ENCODE results near the gene ETS1.

ETS1 gene

DNA sequence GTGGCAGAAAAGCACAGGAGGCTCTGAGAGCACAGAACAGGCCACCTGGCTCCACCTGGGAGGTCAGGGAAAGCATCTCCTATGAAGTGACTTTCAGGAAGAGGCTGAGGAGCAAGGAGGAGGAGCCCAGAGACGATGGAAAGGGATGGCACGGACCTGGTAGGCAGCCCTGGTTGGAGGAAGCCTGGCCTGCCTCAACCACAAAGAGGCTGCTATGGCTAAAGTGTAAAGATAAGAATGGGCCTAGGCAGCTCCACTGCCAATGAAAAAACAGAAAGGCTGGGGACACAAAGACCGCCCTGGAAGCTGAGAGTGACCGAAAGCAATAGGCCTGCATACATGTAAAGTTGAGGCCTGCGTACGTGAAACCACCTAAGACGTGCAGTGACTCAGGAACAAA is 31.2 kb upstream of the ETS1 start:
- no peak for DNase-seq

DNA sequence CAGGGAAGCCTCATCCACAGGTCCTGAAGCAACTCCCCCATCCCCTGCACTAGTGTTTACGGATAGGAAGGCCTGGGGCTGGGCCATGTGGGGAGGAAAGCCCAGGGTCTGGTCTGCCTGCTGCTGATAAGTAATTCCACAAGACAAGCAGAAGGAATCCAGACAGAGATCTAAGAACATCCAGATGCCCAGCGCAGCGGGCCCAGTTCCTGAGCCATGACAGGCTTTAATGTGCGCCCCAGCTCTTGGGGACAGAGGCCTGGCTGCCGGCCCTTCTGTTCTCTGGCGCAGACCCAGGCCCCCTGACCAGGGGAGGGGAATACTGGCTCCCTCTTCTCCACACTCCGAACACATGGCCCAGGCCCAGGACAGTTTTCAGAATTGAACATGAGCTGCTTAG is 28.8 kb upstream of the ETS1 start:
- no peak for DNase-seq

DNA sequence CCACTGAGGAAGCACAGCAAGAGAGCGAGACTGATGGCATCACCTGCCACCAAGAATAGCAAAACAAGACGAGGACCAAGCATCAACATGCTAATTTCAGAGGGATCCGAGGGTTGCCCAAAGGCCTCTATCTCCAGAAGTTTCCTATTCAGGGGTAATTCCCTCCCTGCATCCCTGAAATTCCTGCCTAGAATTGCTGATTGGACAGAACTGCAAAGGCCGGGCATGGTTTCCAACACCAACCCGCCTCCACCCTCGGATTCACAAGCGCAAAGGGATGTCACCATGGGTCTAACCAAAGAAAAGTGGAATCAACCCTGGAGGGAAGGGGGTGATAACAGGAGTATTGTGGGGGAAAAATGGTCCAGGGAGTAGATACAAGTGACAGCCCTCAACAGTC is 28.3 kb upstream of the ETS1 start:
- DNase-seq, result no peak

DNA sequence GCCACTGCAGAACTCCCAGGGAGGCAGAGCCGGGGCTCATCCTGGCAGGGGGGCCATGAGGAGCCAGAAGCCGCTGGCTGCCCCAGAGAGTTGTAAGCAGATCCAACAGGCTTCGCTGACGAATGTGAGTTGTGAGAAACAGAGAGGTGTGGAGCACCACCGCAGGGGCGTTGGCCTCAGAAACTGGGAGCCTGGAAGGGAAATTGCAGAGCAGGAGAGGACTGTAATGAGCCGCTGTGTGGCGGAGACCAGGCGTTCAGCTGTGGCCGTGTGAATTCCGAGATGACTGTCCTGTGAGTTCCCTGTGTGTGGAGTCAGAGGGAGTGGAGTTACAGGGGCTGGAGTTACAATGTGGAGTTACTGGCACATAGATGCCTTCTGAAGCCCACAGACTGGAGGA is 27.7 kb upstream of the ETS1 start:
- no peak for DNase-seq

DNA sequence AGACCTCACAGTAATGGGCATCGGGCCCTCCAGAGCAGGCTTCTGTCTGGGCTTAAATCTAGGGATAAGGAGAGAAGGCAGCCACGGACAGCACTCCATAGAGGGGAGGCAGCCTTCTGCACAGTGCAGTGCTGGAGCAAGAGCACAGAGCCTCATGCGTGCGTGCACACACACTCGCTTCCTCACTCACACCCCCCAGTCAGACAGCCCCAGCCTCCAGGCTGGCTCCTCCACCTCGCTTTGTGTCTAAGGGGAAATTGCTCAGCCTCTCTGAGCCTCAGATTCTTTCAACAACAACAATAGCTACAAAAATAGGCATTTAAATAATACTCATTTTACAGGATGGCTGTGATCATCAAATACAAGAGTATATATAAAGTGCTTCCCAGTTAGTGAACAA is 26.7 kb upstream of the ETS1 start:
- no peak for DNase-seq

DNA sequence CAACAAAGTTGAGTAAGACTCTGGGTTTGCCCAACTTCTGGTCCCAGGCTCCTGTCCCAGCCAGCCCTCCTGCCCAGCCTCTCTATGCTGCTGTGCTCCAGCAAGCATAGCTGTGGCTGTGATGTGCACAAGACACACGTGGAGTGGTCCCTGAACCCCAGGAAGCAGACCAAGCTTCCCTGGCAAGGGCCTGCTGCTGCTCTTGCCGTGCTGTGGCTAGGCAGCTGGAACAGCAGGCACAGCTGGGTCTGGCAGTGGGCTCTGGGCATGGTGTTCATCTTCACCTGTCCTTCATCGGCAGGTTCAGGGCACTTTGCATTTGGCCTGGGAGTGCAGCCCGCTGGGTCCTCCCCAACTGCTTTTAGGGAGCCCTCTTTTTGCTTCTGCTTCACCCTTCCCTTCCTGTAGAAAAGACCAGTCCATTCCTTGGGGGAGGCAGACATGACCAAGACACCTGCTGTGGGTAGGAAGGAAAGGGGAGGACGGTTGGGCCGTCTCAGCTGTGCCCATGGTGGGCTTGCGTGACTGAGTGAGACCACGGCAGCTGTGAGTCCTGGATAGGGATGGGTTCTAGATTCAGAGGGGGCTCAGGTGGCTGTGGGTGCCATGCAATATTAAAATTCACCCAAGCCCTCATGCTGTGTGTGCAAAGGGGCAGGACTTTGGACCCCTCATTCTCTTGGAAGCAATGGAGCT is 26.1 kb upstream of the ETS1 start:
- no peak for DNase-seq

DNA sequence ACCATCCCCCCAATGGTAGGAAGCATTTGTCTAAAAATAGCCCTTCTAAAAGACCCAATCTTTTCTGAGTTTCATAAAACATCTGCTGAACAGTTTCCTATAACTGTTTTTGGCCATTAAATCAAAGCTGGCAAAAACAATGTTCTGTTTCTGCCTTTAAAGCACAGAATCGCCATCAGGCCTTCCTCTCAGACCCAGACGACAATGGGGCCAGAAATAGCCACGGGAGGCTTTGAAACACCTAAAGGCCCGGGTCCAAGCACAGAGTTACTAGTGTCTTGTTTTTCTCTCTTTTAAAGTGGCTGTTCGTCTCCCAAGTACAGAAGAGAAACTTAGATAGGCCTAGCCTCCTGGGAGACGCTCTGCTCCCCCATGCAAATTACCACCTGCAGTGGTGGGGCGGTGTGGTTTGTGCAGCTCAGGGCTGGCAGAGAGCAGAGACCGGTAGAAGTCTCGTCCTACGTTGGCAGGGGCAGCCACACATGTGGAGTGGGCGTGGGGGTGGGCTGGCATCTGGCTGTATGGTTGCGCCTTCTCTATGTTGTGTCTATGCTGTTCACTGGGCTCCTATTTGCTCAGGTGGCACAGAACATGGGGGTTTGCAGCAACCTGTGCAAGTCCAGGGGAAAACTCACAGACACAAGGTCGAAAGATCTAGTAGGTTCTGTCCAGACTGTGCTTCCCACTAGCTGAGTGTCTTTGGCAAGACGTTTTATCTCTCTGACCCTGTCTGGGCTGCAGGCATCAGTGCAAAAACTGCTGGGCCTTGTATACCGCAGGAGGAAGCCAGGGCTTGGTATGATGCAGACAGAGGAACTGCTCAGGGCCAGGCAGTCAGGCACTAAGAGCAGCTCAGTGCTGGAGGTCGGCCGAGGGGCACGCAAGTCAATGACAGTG is 23.6 kb upstream of the ETS1 start:
- DNase-seq, result no peak

DNA sequence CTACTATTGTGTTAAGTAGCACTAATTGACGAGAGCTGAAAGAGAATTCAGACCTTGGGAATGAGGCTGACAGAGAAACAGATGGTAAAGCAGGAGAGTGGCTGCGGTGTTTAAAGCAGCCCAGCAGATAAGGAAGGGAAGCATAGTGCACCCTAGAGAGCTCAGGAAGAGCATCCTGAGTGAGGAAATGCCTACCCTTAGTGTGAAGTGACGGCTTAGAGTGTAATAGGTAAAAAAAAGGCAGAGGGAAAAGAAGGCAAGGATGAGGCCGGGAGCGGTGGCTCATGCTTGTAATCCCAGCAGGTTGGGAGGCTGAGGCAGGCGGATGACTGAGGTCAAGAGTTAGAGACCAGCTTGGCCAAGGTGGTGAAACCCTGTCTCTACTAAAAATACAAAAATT is 22.4 kb upstream of the ETS1 start:
- DNase-seq, result no peak

DNA sequence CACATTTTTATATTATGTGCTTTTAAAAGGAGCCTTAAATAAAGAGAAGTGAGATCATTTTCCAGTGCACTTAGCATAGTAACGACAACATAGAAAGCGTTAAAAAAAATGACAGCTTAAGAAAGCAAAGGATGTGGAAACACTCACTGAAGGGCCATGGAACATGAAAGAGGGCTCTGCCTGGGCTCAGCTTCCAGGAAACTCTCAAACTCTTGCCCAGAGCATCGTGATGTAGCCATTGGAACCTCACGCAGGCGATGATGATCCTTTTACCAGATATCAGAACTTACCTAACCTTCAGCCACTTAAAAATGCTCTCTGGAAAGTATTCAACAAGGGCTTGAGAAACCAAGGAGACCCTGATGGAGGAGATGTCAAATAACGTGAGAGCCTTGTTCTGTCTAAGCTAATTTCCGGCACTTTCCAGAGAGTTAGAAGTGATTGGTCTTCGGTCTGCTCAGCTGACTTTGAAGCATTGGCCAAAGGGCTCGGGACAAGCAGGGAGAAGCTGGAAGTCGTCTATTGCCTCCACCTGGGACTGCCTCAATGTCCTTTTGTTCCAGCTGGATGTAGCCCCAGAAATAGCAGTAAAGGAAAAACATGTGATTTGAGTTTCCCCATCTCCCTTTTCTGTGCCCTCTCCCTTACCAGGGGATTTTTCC is 21.5 kb upstream of the ETS1 start:
- DNase-seq, result no peak

DNA sequence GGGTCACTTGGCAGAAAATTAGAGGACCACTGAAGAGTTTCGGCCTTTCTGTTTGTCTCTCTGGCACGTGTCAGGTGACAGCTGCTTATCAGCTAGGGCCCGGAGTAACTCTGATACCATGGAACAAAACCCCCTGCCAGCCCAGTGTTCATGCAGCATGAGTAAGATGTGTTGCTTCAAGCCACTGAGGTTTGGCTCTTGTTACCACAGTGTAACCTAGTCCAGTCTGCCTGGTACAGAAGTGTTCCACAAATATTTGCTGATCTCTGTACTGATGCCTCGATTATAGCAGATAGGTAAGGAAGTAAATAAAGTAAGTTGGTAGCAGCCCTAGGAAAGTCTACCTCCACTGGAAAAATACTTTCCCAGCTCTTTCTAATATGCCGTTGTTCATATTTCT is 20.5 kb upstream of the ETS1 start:
- DNase-seq, result no peak

DNA sequence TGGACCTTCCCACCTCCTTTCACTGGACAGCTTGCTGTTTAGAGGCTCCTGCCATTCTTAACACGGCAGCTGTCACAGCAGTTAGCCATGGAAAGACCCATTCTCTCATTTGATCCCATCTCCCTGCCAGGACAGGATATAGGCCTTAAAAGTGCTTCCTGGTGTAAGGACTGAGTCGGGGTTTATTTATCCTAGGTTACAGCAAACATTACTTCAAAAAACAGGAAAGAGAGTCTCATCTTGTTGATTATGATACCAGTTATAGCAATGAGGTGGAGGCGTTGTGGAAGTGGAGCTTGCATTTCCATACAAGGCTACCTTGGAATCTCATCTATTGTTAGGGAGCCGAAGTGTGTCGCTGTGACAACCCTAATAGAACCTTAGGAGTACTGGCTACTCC is 17.4 kb upstream of the ETS1 start:
- peak; percentile 21 to 66 for DNase-seq

DNA sequence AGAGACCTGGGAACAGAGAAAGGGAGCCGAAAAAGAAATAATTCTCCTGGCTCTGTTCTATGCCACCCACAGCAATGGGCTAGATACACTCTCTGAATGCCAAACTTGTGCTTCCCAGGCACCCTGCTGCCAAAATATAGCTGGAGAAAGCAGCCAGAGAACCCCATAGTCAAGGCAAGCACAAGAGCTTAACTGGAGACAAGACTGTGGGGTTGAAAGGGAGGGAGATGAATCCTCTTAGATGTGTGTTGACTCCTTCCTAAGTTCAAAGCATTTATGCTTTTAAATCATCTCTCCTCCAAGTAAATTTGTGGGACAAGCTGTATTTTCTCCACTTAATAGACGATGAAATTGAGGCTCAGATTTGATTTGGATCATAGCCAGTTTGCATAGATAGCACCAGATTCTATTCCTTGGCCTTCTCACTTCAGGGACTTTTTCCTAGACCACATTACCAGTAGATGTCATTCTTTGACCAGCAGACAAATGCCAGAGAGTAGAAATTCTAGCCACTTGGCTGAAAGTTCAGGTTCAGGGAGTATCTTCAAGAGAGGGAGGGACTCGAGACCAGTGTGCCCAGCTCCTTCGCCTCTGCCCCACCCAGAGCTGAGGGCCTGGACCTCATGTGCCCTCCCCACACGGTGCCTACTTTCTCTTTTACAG is 16.5 kb upstream of the ETS1 start:
- DNase-seq, result peak in 1 of 2 experiments; percentile 26

DNA sequence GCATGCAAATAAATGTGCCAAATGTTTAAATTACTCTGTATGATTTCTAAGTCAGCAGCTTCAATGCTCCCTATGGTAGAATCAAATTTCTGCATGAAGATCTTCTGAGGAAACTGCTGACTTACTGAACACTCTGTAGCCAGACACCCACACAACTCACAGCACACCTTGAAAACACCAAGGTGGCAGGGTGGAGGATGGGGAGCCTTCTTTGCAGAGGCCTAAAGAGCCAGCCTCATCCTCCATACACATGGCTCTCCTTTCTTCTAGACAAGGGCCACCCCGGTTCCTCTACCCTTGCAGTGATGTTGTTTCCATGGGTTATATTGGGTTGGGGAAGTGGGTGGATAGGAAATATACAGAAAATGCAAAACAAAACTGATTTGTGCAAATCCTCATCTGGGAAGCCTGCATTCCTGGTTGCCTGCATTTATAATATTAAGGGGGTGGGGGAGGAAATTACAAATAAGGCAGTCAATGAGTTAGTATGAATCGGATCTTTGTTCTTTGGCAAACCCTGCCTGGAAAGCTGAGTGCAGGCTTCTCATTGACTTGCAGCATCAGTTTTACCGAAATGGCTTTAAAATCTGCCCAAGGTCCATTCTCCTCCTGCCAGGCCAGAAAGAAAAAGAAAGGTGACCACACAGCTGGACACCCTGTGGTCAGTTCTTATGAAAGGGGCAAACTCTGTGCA is 15.8 kb upstream of the ETS1 start:
- no peak for DNase-seq

DNA sequence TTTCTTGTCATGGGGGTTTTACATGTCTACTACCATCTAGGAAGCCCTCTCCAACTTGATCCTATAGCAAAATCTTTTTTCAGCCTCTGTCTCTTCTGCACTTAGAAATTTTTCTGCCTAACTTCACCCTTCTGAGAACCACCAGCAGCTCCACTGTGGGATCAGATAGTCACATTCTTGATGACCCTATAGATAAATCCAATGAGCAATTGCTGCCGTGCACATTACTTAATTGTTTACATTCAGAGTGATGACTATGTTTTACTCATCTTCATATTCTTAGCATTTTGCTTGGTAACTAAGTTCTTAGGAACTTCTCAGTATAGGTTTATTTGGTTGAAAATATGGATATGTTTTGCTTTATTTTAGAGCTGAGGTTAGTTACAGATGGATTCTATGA is 12.4 kb upstream of the ETS1 start:
- DNase-seq, result no peak

DNA sequence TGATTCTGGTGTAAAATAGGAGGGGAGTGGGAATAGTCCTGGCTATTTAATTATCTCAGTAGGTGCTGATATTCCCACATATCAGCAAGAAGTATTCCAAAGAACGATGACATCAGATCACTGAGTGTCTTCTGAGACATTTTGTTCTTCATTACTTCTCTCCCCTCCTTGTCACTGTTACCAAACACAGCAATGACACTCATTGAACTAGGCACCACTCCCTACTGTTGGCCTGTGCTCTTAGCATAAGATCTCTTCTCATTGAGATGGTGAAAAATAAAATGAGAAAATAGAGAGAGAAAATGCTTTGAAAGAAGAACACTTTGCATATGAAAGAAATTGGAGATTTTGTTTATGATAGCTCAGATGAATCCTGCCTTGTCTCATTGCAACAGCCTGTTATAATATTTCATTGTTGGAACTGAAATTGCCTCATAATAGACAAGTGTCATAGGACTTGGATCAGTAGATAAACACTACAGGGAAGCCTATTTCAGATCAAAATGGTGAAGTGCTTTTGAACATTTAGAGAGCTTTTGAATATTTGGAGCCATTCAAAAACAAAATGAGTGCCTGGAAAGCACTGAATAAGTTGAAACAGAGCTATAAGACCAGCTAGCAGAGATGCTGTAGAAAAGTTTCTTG is 11.3 kb upstream of the ETS1 start:
- no peak for DNase-seq

DNA sequence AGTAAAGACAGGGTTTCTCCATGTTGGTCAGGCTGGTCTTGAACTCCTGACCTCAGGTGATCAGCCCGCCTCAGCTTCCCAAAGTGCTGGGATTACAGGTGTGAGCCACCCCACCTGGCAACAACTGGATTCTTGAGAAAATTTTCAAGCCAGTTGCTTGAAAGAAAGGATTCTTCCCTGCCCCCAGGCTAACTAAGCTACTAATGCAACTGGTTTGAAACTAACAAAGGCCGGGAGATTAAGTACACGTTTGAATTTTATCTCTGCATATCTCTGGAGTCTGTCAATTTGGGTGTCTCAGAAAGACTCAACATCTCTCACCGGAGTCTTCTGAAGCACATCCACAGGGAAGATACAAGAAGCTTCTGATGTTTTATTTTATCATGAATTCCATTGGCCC is 10.7 kb upstream of the ETS1 start:
- no peak for DNase-seq

DNA sequence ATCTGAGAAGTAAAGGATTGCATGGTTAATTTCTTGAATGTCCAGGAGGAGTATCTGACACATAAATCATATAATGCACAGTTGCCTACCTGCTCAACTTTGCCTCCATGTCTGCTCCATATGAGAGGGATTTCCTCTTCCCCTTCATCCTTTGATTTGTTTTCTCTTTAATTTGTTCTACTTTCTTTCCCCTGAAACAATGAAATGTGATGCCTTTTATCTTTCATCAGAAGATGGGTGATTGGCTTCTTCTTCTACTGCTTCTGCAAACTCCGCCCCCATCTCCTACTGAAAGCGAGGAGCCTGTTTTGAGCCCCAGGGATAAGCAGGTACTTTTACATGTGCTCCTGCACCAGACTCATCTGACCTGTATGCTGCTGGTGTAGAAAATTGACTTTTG is 9.9 kb upstream of the ETS1 start:
- DNase-seq, result no peak

DNA sequence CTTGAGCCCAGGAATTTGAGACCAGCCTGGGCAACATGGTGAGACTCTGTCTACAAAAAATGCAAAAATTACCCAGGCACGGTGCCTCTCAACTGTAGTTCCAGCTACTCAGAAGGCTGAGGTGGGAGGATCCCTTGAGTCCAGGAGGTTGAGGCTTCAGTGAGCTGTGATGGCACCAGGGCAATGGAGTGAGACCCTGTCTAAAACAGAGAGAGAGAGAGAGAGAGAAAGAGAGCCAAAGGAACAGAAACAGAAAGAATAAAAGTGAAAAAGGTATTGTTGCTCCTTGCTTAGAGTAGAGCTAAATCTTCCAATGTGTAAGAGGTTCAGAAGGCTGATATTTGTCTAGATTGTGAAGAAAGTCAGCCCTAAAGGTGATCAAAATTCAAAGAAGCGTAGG is 8.9 kb upstream of the ETS1 start:
- DNase-seq, result no peak

DNA sequence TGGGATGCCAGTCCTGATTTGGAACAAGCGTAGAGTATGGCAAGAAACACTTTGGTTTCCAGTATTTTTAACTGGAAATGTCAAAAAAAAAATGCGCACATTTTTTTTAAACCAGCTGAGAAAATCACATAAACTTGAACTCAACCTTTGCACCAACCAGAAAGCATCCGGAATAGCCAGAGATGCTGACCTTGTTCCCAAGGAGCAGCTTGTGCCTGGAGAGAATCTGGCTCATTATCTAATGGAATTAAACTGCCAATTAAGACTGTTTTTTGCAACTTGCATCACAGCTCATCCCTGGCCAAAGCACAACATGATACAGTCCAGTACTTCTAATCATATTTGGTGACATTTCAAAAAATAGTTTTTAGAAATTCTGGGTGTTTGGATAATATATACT is 8.4 kb upstream of the ETS1 start:
- no peak for DNase-seq

DNA sequence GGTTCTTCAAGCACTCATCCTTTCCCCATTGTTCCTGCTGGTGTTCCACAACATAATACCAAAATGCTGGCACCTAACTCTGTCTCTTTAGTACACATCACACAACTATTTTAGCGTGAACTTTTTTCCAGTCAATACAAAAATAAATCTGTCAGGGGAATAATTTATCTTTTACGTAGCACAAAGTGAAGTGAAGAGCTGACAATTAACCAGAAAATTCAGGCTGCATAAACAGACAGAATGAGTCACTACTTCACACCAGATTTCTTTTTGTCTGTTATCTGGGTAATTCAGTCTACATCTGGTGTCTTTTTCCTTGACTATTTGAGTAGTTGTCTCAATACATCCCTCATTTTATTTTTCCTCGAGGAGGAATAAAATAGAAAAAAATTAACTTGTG is 7.9 kb upstream of the ETS1 start:
- DNase-seq, result no peak

DNA sequence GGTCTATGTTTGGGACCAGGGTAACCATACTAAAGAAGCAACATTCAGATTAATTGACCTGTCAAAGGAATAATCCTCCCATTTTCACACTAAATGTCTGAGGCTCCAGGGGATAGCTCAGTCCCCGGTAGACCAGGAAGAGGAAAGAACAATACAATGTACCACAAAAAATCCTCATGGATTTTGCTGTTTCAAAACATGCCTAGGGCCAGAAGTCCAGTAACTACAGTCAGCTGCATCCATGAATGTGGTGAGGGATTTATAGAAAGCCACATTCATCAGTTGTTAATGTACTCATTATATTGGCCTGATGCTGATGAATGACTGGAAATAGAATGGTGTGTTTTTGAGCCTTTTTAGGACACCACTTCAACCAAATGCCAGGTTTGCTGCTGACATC is 6.9 kb upstream of the ETS1 start:
- DNase-seq, result no peak

DNA sequence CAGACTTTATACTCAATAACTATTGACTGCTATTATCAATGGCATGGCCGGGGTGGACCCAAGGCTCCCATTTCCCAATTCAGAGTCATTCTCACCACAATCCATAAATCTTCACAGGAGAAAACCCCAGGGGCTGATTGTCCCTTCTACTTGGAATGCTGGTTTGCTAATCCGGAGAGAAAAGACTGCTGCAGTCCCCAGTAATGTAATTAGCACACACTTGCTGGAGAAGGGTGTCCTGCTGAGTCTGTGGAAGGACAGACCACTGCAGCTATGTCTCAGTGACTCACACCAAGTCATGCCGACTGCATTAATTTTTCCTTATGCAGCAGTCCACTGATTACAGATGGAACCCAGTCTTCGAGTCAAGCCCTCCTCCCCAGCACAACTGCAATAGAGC is 5.9 kb upstream of the ETS1 start:
- DNase-seq, result no peak

All from NCI-H2081 (cell line).